SU-DHL-6 (cell line): ENCODE data around the gene WWOX.

Experiments
- EZH2phosphoT487 ChIP-seq: fragments of 200-600 bp; sonication (generic), shearing (Covaris generic); conservative IDR thresholded peaks from 2 replicates; pipeline ENCODE4 v1.6.1; 2018; ENCODE audit warnings: mild to moderate bottlenecking, antibody characterized with exemption, low read length, moderate library complexity, mixed read lengths
- TF ChIP-seq, protein P1 (sequence below): fragments of 200-600 bp; sonication (generic); IDR thresholded peaks from one replicate; pipeline ENCODE4 v1.5.1; 2017; ENCODE audit warnings: antibody characterized with exemption, mild to moderate bottlenecking, low read length, moderate library complexity; ENCODE audit not compliant: insufficient read depth, poor library complexity, severe bottlenecking

DNA sequence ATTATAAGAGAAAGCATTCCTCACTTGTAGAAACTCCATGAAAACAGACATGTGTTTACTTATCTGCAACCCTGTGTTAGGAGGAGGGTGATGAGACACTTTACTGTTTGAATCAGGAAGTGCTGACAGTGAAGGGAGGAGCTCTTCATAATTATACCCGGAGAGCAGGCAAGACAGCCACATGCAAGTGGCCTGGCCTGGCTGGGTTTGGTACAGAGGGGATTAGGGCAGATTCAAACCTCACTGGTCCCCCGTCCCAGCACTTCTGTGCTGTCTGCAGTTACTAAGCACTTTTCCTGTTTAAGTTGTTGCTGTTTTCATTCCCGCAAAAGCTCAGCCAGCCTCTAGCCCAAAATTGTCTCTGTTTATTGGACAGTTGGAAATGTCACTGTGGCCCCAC is 78.5 kb downstream of the WWOX start:
- TF ChIP-seq, protein P1, sequence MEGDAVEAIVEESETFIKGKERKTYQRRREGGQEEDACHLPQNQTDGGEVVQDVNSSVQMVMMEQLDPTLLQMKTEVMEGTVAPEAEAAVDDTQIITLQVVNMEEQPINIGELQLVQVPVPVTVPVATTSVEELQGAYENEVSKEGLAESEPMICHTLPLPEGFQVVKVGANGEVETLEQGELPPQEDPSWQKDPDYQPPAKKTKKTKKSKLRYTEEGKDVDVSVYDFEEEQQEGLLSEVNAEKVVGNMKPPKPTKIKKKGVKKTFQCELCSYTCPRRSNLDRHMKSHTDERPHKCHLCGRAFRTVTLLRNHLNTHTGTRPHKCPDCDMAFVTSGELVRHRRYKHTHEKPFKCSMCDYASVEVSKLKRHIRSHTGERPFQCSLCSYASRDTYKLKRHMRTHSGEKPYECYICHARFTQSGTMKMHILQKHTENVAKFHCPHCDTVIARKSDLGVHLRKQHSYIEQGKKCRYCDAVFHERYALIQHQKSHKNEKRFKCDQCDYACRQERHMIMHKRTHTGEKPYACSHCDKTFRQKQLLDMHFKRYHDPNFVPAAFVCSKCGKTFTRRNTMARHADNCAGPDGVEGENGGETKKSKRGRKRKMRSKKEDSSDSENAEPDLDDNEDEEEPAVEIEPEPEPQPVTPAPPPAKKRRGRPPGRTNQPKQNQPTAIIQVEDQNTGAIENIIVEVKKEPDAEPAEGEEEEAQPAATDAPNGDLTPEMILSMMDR, result no peak
- no peak for TF ChIP-seq EZH2phosphoT487
